ENCODE measurements around the gene ADCY4. TPM values are rescaled to one million over a fixed set of nuclear protein-coding genes. Genes with fewer than 3 reads are reported as not detected.

The ADCY4 gene
- total RNA-seq, 2 experiments from 2014 or later = 2.0 to 3.4 TPM

- H3K36me3 ChIP-seq (ENCODE audit: insufficient read depth, low read length) = peaks cover 9% of the 10 kb centered on the region; the same call in 1 of the 2 replicates
- H3K79me2 ChIP-seq (ENCODE audit: insufficient read depth, low read depth, low read length) = peaks cover 3% of the 10 kb centered on the region; the same call in 1 of the 2 replicates
- POLR2A ChIA-PET = interaction anchor here (0.8 kb wide), 1 partner anchor 62 kb away, joined by 3 read pairs; no protein-coding TSS in a partner anchor
- intact Hi-C loops (cut with micrococcal nuclease; ENCODE audit: unreplicated experiment) = loop anchor here (5.0 to 10.0 kb wide), 2 partner anchors 172 to 805 kb away; partner anchors contain the start of genes AP1G2 and TM9SF1
- H3K9me3 ChIP-seq (ENCODE audit: low read length) = no peaks in the 10 kb centered on the region
- peaks cover 29% of the 10 kb centered on the region for H3K4me1 ChIP-seq (ENCODE audit: insufficient read depth, low read length, poor library complexity, severe bottlenecking)
- TF ChIP-seq EZH2phosphoT487 (IDR thresholded peaks at IDR 0.05; ENCODE audit: borderline replicate concordance, low read depth, low read length) = no peak
- no peak for TF ChIP-seq CTCF (conservative IDR thresholded peaks at IDR 0.05; ENCODE audit: low read length)
- H3K9me2 ChIP-seq (ENCODE audit: insufficient read depth, low read length) = no peaks in the 10 kb centered on the region
- H2AFZ ChIP-seq (ENCODE audit: low read length) = no peak overlapping the region
- peak overlapping the region; percentile 99; the same call in 1 of the 2 replicates for H3K4me2 ChIP-seq (ENCODE audit: low read length)
- no peaks in the 10 kb centered on the region for H4K20me1 ChIP-seq (ENCODE audit: insufficient read depth, low read length)
- H3K27ac ChIP-seq (ENCODE audit: low read depth, low read length, poor library complexity, severe bottlenecking) = no peak overlapping the region
- H3K4me3 ChIP-seq (ENCODE audit: low read depth, low read length, poor library complexity, severe bottlenecking) = no peak overlapping the region
- BruUV-seq (replicated peaks) = no TSS peak
- DNase-seq (ENCODE audit: low spot score) = no peak
- CTCF ChIA-PET (ENCODE audit: unreplicated experiment) = interaction anchor here (0.5 kb wide), 1 partner anchor 62 kb away, joined by 9 read pairs; no protein-coding TSS in a partner anchor
Measured at GRCh38 chr14:24369463-24369862, 34.6 kb upstream of the ADCY4 start.

- Histone ChIP-seq H3K4me2 (ENCODE audit: low read length) (peak overlapping the region; percentile 99), H3K4me1 (ENCODE audit: insufficient read depth, low read length, poor library complexity, severe bottlenecking) (peaks cover 29% of the 10 kb centered on the region), H3K4me3 (ENCODE audit: low read depth, low read length, poor library complexity, severe bottlenecking) (peak overlapping the region; percentile 91), H3K79me2 (ENCODE audit: insufficient read depth, low read depth, low read length) (peaks cover 3% of the 10 kb centered on the region; the same call in 1 of the 2 replicates), H2AFZ (ENCODE audit: low read length) (peak overlapping the region; percentile 92; the same call in 1 of the 2 replicates), H3K9me3 (ENCODE audit: low read length) (no peaks in the 10 kb centered on the region), H3K27ac (ENCODE audit: low read depth, low read length, poor library complexity, severe bottlenecking) (peak overlapping the region; percentile 93), H3K36me3 (ENCODE audit: insufficient read depth, low read length) (peaks cover 9% of the 10 kb centered on the region; the same call in 1 of the 2 replicates), H4K20me1 (ENCODE audit: insufficient read depth, low read length) (no peaks in the 10 kb centered on the region), H3K9me2 (ENCODE audit: insufficient read depth, low read length) (no peaks in the 10 kb centered on the region)
- DNase-seq (ENCODE audit: low spot score) = peak; percentile 53
- POLR2A ChIA-PET = interaction anchor here (0.8 to 1.5 kb wide), 2 partner anchors 16 to 63 kb away, joined by 5 to 8 read pairs; no protein-coding TSS in a partner anchor
- BruUV-seq (replicated peaks) = no TSS peak
- CTCF ChIA-PET (ENCODE audit: unreplicated experiment) = interaction anchor here (1.0 kb wide), 1 partner anchor 63 kb away, joined by 4 read pairs; no protein-coding TSS in a partner anchor
- intact Hi-C loops (cut with micrococcal nuclease; ENCODE audit: unreplicated experiment) = loop anchor here (5.0 to 10.0 kb wide), 2 partner anchors 171 to 804 kb away; partner anchors contain the start of genes AP1G2 and TM9SF1
- peak; percentile 55; the same call in 1 of the 2 replicates for TF ChIP-seq CTCF (conservative IDR thresholded peaks at IDR 0.05; ENCODE audit: low read length)
- TF ChIP-seq EZH2phosphoT487 (IDR thresholded peaks at IDR 0.05; ENCODE audit: borderline replicate concordance, low read depth, low read length) = no peak
Measured at GRCh38 chr14:24368562-24369252, 33.8 kb upstream of the ADCY4 start.
